ENCODE results near the gene PRTG. TPM values are rescaled to one million over a fixed set of nuclear protein-coding genes. Genes with fewer than 3 reads are reported as not detected.
"Not testable (repeated sequence)": the region's sequence is repeated elsewhere in the genome, so short reads cannot be mapped to it uniquely, and the experiment has no call there.

The PRTG gene
- total RNA-seq, 1 experiment from 2014 or later, result 16.4 TPM

DNA sequence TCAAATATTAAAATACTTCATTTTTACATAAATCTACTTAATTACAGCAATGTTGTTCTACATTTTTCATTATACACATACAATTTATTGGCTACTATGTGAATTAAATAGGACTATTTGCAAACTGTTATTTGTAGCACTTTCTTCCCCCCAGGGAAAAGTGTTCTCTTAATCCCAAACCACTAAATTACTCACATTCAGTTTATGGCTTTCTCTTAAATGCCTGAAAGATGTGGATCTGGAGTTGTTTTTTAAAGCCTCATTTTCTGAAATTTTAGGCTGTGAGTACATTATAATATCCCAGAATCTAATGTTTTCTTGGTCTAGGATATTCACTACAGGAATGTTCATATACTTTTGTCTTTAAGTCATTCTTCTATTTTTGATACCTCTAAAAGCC is 32.7 kb downstream of the PRTG start:
- in situ Hi-C loops (cut with HindIII; ENCODE audit: low pct_unique_long_range_greater_than_20kb, low sequenced_read_pairs), result no loop called here
- no peak for DNase-seq (ENCODE audit: low read depth, low spot score)

GRCh38 chr15:55709458-55709857 is 33.5 kb downstream of the PRTG start:
- in situ Hi-C loops (cut with HindIII; ENCODE audit: low pct_unique_long_range_greater_than_20kb, low sequenced_read_pairs), result no loop called here
- DNase-seq (ENCODE audit: low read depth, low spot score), result no peak

GRCh38 chr15:55708720-55709119 is 34.2 kb downstream of the PRTG start:
- in situ Hi-C loops (cut with HindIII; ENCODE audit: low pct_unique_long_range_greater_than_20kb, low sequenced_read_pairs), result no loop called here
- DNase-seq (ENCODE audit: low read depth, low spot score), result no peak

- peak; percentile 7 for DNase-seq (ENCODE audit: low read depth, low spot score)
- in situ Hi-C loops (cut with HindIII; ENCODE audit: low pct_unique_long_range_greater_than_20kb, low sequenced_read_pairs), result no loop called here
Observed at GRCh38 chr15:55707951-55708350, 35.0 kb downstream of the PRTG start.

DNA sequence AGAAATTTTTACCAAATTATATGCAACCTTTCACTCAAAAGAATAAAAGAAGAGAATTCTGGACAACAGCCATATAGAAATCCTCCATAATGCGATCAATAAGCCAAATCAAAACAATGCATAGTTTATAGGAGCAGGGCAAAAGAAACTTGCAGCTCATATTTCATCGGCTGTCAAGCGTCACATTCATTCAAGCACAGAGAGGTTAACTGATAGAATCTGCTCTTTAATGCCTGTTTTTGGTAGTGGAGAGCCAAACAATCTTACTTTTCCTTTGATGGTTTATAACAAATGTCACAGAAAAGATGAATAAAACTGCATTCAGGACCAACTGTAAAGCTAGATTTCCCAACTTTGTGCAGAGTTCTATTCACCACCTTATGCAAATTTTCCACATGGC is 35.4 kb downstream of the PRTG start:
- DNase-seq (ENCODE audit: low read depth, low spot score), result no peak
- in situ Hi-C loops (cut with HindIII; ENCODE audit: low pct_unique_long_range_greater_than_20kb, low sequenced_read_pairs), result no loop called here

- in situ Hi-C loops (cut with HindIII; ENCODE audit: low pct_unique_long_range_greater_than_20kb, low sequenced_read_pairs), result no loop called here
- peak; percentile 6 for DNase-seq (ENCODE audit: low read depth, low spot score)
Observed at GRCh38 chr15:55703873-55704301, 39.1 kb downstream of the PRTG start.

DNA sequence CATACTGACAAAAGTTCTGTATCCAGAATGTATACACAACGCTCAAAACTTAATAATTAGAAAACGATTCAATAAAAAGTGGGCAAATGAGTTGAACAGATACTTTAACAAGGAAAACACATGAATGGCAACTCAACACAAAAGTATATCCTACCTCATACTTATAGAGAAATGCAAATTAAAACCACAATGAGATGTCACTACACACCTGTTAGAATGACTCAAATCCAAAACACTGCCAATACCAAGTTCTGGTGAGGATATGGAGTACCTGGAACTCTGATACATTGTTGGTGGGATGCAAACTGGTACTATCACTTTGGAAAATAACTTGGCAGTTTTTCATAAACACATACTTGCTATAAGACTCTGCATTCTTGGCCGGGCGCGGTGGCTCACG is 42.1 kb downstream of the PRTG start:
- in situ Hi-C loops (cut with HindIII; ENCODE audit: low pct_unique_long_range_greater_than_20kb, low sequenced_read_pairs), result no loop called here
- no peak for DNase-seq (ENCODE audit: low read depth, low spot score)

DNA sequence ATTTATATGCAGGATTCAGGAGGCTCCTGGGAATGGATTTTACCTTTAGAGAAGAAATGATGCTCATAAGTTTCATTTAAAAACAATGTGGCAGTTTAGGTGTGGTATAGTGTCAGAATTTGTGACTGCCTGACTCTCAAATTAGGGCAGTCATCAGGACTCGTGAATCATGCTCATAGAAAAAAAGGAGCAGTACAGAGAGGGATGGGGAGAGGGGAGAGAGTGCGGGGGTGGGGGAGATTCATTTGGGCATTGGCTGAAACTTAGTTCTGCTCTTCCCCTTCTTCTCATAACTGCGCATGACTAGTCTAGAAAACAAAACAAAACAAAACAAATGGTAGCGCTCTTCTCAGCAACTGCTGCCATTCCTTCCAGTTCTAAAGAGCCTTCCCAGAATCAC is 44.3 kb downstream of the PRTG start:
- in situ Hi-C loops (cut with HindIII; ENCODE audit: low pct_unique_long_range_greater_than_20kb, low sequenced_read_pairs), result no loop called here
- DNase-seq (ENCODE audit: low read depth, low spot score), result no peak

DNA sequence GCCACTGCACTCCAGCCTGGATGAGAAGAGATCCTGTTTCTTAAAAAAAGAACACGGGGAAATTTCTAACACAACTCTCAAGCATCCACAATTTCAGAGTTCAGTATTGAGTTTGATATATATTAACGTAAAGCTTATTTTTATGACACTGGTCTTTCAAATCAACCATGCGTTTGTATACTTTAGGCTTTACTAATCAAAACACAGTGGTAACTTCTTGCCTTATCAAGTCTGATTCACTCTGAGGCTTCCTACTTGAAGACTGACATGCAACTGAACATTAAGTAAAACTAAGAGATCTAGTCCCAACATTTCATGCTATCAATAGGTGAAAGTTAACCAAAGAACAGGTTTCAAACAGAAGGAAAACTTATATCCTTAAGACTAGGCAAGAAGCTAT is 46.7 kb downstream of the PRTG start:
- in situ Hi-C loops (cut with HindIII; ENCODE audit: low pct_unique_long_range_greater_than_20kb, low sequenced_read_pairs), result no loop called here
- no peak for DNase-seq (ENCODE audit: low read depth, low spot score)

DNA sequence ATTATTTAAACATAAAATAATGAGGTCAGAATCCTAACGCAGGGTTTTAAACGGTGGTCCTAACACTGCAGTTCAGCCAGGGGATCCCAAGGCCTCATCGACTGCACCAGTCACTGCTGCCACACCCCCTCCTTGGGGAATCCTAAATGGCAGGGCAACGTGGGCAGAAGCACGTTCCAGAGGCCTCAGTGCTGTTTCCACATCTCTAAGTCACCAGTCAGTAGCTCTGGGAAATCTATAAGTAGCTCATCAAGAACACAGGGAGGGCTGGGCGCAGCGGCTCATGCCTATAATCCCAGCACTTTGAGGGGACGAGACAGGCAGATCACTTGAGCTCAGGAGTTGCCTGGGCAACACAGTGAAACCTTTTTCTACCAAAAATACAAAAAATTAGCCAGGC is 47.5 kb downstream of the PRTG start:
- DNase-seq (ENCODE audit: low read depth, low spot score), result no peak
- in situ Hi-C loops (cut with HindIII; ENCODE audit: low pct_unique_long_range_greater_than_20kb, low sequenced_read_pairs), result no loop called here

DNA sequence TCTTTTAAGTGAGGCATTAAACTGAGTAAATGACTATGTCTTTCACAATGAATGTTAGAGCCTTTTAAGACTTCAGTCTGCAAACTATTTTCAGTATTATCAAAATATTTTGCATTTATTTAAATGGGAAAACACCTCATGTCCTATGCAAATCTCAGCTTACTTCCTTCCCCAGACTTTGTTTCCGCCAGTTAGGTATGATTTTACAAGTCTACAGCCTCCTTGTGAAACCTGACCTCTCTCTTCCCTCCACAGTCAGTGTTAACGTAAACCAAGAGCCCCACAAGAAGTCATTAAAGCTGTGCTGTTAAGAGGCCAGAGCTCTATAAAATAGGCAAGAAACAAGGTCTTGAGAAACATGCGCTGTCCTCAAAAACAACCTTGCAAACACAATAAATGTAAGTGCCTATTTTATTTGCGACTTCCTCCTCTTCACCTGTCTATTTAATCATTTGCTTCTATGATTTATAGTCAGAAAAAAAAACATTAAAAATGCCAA is 48.3 kb downstream of the PRTG start:
- in situ Hi-C loops (cut with HindIII; ENCODE audit: low pct_unique_long_range_greater_than_20kb, low sequenced_read_pairs), result no loop called here
- no peak for DNase-seq (ENCODE audit: low read depth, low spot score)

DNA sequence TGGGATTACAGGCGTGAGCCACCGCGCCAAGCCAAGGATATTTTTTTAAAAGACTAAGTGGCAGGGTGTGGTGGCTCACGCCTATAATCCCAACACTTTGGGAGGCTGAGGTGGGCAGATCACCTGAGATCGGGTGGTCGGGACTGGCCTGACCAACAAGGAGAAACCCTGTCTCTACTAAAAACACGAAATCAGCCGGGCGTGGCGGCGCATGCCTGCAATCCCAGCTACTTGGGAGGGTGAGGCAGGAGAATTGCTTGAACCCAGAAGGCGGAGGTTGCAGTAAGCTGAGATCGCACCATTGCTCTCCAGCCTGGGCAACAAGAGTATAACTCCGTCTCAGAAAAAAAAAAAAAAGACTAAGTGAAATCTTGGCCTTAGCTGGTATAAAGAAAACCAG is 49.8 kb downstream of the PRTG start:
- DNase-seq (ENCODE audit: low read depth, low spot score); in situ Hi-C loops (cut with HindIII; ENCODE audit: low pct_unique_long_range_greater_than_20kb, low sequenced_read_pairs): not testable (repeated sequence)

GRCh38 chr15:55687792-55688191 is 55.2 kb downstream of the PRTG start:
- in situ Hi-C loops (cut with HindIII; ENCODE audit: low pct_unique_long_range_greater_than_20kb, low sequenced_read_pairs), result no loop called here
- no peak for DNase-seq (ENCODE audit: low read depth, low spot score)

- in situ Hi-C loops (cut with HindIII; ENCODE audit: low pct_unique_long_range_greater_than_20kb, low sequenced_read_pairs), result no loop called here
Observed at GRCh38 chr15:55685286-55685685, 57.7 kb downstream of the PRTG start.

DNA sequence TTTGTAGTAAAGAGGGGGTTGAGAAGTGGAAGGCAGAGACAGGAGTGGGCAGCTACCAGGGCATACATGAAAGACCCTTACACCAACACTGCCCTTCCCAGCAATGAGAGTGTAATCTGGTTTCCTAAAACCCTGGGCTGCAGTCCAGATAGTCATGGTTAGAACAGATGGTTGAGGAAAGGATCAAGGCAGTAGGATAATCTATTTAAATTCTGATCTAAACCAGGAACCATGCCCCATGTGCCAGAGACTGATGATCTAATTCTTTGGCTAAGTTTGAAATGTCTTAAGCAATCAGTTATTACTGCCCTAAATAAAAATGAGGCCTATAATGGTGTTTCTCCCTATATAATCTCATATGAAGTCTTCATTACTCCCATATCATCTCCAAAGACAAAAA is 59.6 kb downstream of the PRTG start:
- in situ Hi-C loops (cut with HindIII; ENCODE audit: low pct_unique_long_range_greater_than_20kb, low sequenced_read_pairs), result no loop called here
- no peak for DNase-seq (ENCODE audit: low read depth, low spot score)

More at GRCh38 chr15:55685286-55685685, 57.7 kb downstream of the PRTG start:
- no peak for DNase-seq (ENCODE audit: low read depth, low spot score)

GRCh38 chr15:55681631-55682030 is 61.3 kb downstream of the PRTG start:
- in situ Hi-C loops (cut with HindIII; ENCODE audit: low pct_unique_long_range_greater_than_20kb, low sequenced_read_pairs), result no loop called here
- DNase-seq (ENCODE audit: low read depth, low spot score), result no peak

DNA sequence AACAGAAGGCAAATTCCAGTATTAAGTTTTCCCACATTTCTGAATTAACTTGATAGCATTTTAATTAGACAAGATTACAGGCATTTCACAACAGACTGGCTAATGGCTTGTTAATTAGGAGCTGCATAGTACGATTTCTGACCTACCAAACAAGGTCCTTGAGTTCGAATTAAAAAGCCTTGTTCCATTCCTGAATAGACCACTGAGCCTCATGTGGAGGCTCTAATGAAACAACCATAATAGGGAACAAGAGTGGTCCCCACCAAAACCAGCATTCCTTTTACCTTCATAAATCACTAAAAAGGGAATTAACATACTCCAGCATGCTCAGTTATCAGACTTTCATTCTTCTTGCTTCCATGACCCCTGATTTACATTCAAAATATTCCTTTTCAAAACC is 66.4 kb downstream of the PRTG start:
- in situ Hi-C loops (cut with HindIII; ENCODE audit: low pct_unique_long_range_greater_than_20kb, low sequenced_read_pairs), result no loop called here
- DNase-seq (ENCODE audit: low read depth, low spot score), result no peak

DNA sequence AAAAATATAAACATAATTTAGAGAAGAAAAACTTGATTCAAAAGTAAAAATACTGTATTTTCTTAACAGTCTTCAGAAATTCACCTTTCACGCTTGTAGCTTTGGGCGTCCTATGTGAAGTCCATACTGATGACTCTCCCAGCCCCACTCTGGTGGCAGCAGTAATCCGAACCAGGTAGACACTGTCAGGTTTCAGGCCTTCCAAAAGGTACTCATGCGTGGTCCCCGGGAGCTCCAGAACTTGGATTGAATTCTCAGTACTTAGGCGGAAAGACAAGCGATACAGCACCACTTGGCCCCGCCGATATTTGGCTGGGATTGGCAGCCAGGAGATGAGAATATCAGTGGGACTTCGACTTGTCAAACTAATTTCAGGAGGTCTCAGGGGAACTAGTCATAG is 69.7 kb downstream of the PRTG start:
- DNase-seq (ENCODE audit: low read depth, low spot score), result no peak
- in situ Hi-C loops (cut with HindIII; ENCODE audit: low pct_unique_long_range_greater_than_20kb, low sequenced_read_pairs), result no loop called here

DNA sequence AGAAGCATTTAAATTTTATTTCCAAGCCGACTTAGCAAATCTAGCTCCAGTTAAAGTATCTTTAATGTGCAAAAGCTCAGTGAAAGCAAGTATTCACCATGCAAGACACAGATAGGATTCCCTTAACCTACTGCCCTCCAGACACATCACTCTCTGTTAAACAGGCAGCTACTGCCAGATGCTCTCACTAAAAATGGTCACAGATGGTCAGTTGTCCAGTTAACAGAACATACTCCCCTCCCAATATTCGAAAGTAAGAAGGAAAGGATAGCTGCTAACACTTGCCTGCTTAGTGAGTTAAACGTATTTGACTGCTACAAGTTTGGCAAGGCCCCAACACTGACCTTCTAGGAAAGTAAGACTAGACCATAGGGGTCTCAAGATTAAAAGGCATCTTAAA is 73.7 kb downstream of the PRTG start:
- DNase-seq (ENCODE audit: low read depth, low spot score), result no peak
- in situ Hi-C loops (cut with HindIII; ENCODE audit: low pct_unique_long_range_greater_than_20kb, low sequenced_read_pairs), result no loop called here

GRCh38 chr15:55665605-55666227 is 77.2 kb downstream of the PRTG start:
- in situ Hi-C loops (cut with HindIII; ENCODE audit: low pct_unique_long_range_greater_than_20kb, low sequenced_read_pairs), result no loop called here
- no peak for DNase-seq (ENCODE audit: low read depth, low spot score)
